ENCODE data around the gene TCERG1. TPM values are rescaled to one million over a fixed set of nuclear protein-coding genes. Genes with fewer than 3 reads are reported as not detected.

The TCERG1 gene
- total and polyA plus RNA-seq, 9 of the 15 experiments (the other 6 are each of a cell fraction or from before 2014, with no cell fraction given) = 50.3 to 148 (median 119) TPM

- TF ChIP-seq, protein P1, sequence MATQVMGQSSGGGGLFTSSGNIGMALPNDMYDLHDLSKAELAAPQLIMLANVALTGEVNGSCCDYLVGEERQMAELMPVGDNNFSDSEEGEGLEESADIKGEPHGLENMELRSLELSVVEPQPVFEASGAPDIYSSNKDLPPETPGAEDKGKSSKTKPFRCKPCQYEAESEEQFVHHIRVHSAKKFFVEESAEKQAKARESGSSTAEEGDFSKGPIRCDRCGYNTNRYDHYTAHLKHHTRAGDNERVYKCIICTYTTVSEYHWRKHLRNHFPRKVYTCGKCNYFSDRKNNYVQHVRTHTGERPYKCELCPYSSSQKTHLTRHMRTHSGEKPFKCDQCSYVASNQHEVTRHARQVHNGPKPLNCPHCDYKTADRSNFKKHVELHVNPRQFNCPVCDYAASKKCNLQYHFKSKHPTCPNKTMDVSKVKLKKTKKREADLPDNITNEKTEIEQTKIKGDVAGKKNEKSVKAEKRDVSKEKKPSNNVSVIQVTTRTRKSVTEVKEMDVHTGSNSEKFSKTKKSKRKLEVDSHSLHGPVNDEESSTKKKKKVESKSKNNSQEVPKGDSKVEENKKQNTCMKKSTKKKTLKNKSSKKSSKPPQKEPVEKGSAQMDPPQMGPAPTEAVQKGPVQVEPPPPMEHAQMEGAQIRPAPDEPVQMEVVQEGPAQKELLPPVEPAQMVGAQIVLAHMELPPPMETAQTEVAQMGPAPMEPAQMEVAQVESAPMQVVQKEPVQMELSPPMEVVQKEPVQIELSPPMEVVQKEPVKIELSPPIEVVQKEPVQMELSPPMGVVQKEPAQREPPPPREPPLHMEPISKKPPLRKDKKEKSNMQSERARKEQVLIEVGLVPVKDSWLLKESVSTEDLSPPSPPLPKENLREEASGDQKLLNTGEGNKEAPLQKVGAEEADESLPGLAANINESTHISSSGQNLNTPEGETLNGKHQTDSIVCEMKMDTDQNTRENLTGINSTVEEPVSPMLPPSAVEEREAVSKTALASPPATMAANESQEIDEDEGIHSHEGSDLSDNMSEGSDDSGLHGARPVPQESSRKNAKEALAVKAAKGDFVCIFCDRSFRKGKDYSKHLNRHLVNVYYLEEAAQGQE (IDR thresholded peaks at IDR 0.05; ENCODE audit: borderline replicate concordance) = peak; percentile 43; the same call in 1 of the 2 replicates
- TF ChIP-seq, protein P1 (CRISPR knock-in tag; IDR thresholded peaks at IDR 0.05; ENCODE audit: low read depth) = no peak
- no peak for TF ChIP-seq RAD21 (CRISPR knock-in tag; conservative IDR thresholded peaks at IDR 0.05 in 1 of 2, IDR thresholded peaks at IDR 0.05 in 1 of 2)
- TF ChIP-seq NCOA4 (IDR thresholded peaks at IDR 0.05; ENCODE audit: partially characterized antibody) = no peak
- no peak for TF ChIP-seq ILF3 (IDR thresholded peaks at IDR 0.05; ENCODE audit: borderline replicate concordance)
- no peak for TF ChIP-seq TRIM24 (IDR thresholded peaks at IDR 0.05)
- TF ChIP-seq TFE3 (CRISPR knock-in tag; IDR thresholded peaks at IDR 0.05) = no peak
- TF ChIP-seq MECOM (CRISPR knock-in tag; IDR thresholded peaks at IDR 0.05) = no peak
- TF ChIP-seq ZZZ3 (IDR thresholded peaks at IDR 0.05) = no peak
- TF ChIP-seq, protein P2, sequence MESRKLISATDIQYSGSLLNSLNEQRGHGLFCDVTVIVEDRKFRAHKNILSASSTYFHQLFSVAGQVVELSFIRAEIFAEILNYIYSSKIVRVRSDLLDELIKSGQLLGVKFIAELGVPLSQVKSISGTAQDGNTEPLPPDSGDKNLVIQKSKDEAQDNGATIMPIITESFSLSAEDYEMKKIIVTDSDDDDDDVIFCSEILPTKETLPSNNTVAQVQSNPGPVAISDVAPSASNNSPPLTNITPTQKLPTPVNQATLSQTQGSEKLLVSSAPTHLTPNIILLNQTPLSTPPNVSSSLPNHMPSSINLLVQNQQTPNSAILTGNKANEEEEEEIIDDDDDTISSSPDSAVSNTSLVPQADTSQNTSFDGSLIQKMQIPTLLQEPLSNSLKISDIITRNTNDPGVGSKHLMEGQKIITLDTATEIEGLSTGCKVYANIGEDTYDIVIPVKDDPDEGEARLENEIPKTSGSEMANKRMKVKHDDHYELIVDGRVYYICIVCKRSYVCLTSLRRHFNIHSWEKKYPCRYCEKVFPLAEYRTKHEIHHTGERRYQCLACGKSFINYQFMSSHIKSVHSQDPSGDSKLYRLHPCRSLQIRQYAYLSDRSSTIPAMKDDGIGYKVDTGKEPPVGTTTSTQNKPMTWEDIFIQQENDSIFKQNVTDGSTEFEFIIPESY (CRISPR knock-in tag; IDR thresholded peaks at IDR 0.05) = no peak
- no peak for TF ChIP-seq KLF13 (tag; IDR thresholded peaks at IDR 0.05; ENCODE audit: borderline replicate concordance, low read depth)
- TF ChIP-seq TCF7 (IDR thresholded peaks at IDR 0.05; ENCODE audit: borderline replicate concordance) = no peak
- TF ChIP-seq TOE1 (IDR thresholded peaks at IDR 0.05; ENCODE audit: borderline replicate concordance) = no peak
- no peak for TF ChIP-seq TOE1 (CRISPR knock-in tag; IDR thresholded peaks at IDR 0.05; ENCODE audit: borderline replicate concordance, low read depth)
These were observed 724 bp downstream of the TCERG1 start (continued) for GRCh38 chr5:146447734-146448380.
